Measurements from ENCODE around the gene MATK.

MATK gene

GRCh38 chr19:3805859-3806258, 19.7 kb upstream of the MATK start:
- Mint-ChIP-seq H3K9me3 (peaks cover 5% of the 10 kb centered on the region), H3K27me3 (peaks cover 39% of the 10 kb centered on the region), H3K27ac (no peak overlapping the region), H3K4me3 (no peak overlapping the region), H3K36me3 (no peaks in the 10 kb centered on the region), H3K4me1 (peaks cover 51% of the 10 kb centered on the region)
- ATAC-seq: no peak

DNA sequence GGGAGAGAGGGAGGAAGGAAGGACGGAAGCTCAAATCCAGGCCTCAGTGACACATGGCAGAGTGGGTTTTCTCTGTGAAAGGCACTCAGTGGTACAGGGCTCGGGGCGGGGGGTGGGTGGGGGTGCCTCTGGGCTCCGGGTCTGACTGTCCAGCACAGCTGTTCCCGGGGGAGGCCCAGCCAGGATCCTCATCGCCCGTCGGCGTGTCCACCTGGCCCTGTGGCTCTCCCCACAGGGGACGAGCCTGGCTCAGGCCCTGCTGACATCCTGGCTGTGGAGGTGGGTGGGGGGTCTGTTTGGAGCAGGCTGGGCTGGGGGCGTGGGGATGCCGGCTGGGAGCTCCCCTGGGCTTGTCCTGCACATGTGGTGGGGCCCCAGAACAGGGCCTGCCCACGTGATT, 18.2 kb upstream of the MATK start:
- peak; percentile 13 for ATAC-seq
- Mint-ChIP-seq H3K9me3 (peaks cover 5% of the 10 kb centered on the region), H3K27ac (no peak overlapping the region), H3K4me1 (peaks cover 39% of the 10 kb centered on the region), H3K4me3 (no peak overlapping the region), H3K27me3 (peaks cover 48% of the 10 kb centered on the region), H3K36me3 (no peaks in the 10 kb centered on the region)

GRCh38 chr19:3803986-3804385, 17.8 kb upstream of the MATK start:
- Mint-ChIP-seq H3K4me1 (peaks cover 36% of the 10 kb centered on the region), H3K4me3 (no peak overlapping the region), H3K27me3 (peaks cover 52% of the 10 kb centered on the region), H3K9me3 (peaks cover 5% of the 10 kb centered on the region), H3K36me3 (no peaks in the 10 kb centered on the region), H3K27ac (no peak overlapping the region)
- ATAC-seq: peak; percentile 35

GRCh38 chr19:3803114-3803888, 17.1 kb upstream of the MATK start:
- no peak overlapping the region for H3K27ac Mint-ChIP-seq
- no peak overlapping the region for H3K4me3 Mint-ChIP-seq
- H3K9me3 Mint-ChIP-seq: peaks cover 4% of the 10 kb centered on the region
- no peak for ATAC-seq
- peaks cover 54% of the 10 kb centered on the region for H3K27me3 Mint-ChIP-seq
- H3K4me1 Mint-ChIP-seq: peaks cover 32% of the 10 kb centered on the region
- no peaks in the 10 kb centered on the region for H3K36me3 Mint-ChIP-seq

DNA sequence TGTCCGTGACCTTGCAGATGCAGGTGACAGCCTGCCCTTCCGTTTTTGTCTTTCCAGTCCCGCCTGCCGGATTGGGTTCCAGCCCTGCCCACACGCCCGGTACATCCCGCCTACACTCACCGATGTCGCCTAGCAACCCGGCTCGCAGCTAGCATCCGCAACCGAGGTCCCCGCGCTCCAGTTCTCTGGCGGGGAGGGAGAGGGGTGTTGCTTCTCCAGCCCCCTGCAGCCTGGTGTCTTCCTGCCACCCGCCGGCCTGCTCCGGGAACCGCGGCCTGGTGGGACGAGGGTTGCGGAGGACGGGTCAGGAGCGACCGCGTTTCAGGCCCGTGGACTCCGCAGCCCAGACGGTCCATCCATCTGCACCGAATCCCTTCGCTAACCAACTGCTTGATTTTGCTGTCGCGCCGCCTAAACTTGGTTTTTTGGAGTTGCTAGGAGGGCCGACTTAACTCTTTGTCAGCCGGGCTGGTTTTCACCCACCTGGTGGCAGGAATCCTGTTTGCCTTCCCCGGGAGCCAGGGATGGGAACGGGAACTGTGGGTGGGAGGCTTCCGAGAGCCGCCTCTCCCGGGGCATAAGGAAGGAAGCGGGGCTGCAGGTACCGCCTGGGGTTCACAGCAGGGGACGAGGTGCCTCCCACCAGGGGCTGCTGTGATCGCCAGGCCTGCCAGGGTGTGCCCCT, 15.4 kb upstream of the MATK start:
- H3K36me3 Mint-ChIP-seq: peaks cover 6% of the 10 kb centered on the region
- H3K27ac Mint-ChIP-seq: no peak overlapping the region
- H3K4me1 Mint-ChIP-seq: peaks cover 15% of the 10 kb centered on the region
- H3K9me3 Mint-ChIP-seq: peaks cover 4% of the 10 kb centered on the region
- peaks cover 50% of the 10 kb centered on the region for H3K27me3 Mint-ChIP-seq
- ATAC-seq: peak; percentile 49
- H3K4me3 Mint-ChIP-seq: peak overlapping the region; percentile 52

GRCh38 chr19:3800996-3801395, 14.8 kb upstream of the MATK start:
- ATAC-seq: no peak
- H3K27ac Mint-ChIP-seq: no peak overlapping the region
- peaks cover 11% of the 10 kb centered on the region for H3K4me1 Mint-ChIP-seq

DNA sequence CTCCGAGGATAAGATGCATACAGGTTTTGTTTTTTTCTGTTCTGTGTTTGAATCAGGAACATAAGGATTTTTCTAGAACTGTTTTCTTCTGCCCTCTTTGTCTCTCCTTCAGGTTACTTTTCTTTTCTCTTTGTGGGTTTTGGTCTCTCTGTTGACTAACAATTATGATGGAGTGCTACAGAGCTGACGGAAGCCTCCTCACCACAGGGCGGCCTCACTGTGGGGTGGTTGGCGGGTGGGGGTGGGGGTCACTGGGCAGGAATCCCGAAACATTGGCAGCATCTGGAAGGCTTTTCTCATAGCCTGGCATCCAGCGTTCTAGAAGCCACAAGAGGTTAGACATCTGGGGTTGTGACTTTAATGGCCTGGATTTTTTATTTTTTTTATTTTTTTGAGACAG, 12.0 kb upstream of the MATK start:
- H3K27ac Mint-ChIP-seq: no peak overlapping the region
- H3K36me3 Mint-ChIP-seq: peaks cover 6% of the 10 kb centered on the region
- ATAC-seq: no peak
- H3K4me3 Mint-ChIP-seq: no peak overlapping the region
- H3K4me1 Mint-ChIP-seq: peaks cover 11% of the 10 kb centered on the region
- peaks cover 45% of the 10 kb centered on the region for H3K27me3 Mint-ChIP-seq
- H3K9me3 Mint-ChIP-seq: peaks cover 10% of the 10 kb centered on the region

More at GRCh38 chr19:3800996-3801395, 14.8 kb upstream of the MATK start:
- H3K9me3 Mint-ChIP-seq: peaks cover 6% of the 10 kb centered on the region
- peaks cover 45% of the 10 kb centered on the region for H3K27me3 Mint-ChIP-seq
- H3K4me3 Mint-ChIP-seq: no peak overlapping the region
- H3K36me3 Mint-ChIP-seq: peaks cover 6% of the 10 kb centered on the region

- ATAC-seq: no peak
- Mint-ChIP-seq H3K36me3 (peaks cover 11% of the 10 kb centered on the region), H3K27ac (no peak overlapping the region), H3K4me1 (peaks cover 5% of the 10 kb centered on the region), H3K27me3 (peaks cover 33% of the 10 kb centered on the region), H3K9me3 (peaks cover 14% of the 10 kb centered on the region), H3K4me3 (no peak overlapping the region)
These were observed 10.2 kb upstream of the MATK start for GRCh38 chr19:3796358-3796757.

DNA sequence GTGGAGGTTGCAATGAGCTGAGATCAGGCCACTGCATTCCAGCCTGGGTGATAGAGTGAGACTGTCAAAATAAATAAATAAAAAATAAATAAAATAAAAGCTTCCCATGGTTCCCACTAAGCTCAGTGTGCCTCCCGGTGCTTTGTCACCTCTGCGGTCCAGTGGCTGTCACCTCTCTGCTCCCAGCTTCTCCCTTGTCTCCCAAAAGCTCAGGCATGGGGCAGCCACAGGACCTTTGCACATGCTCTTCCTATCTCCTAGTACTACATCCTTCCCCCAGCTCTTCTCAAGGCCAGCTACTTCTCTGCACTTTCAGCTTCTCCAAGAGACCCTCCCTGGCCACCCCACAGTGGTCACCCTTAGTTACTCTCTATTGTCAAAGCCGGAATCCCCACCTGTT, 7.6 kb upstream of the MATK start:
- ATAC-seq: no peak
- no peak overlapping the region for H3K27ac Mint-ChIP-seq
- peaks cover 30% of the 10 kb centered on the region for H3K27me3 Mint-ChIP-seq
- H3K4me3 Mint-ChIP-seq: no peak overlapping the region
- H3K36me3 Mint-ChIP-seq: peaks cover 11% of the 10 kb centered on the region
- peaks cover 7% of the 10 kb centered on the region for H3K4me1 Mint-ChIP-seq
- peaks cover 16% of the 10 kb centered on the region for H3K9me3 Mint-ChIP-seq

DNA sequence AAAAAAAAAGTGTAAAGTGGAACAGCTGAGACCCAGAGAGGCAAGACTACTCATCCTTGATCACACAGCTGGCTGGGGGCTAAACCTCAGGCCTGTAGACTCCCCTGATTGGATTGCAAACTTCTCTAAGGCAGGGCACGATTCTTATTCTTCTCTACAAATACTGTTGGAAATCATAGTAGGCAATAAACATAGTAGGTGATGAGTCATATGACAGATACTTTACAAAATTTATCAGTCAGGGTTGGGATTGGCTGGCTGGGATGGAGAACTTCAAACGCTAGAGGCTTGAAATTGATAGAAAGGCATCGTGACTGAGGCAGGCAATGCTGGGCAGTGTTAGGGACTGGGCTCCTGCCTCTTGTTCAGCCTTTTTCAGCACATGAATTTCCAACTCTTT, 5.9 kb upstream of the MATK start:
- Mint-ChIP-seq H3K36me3 (peaks cover 11% of the 10 kb centered on the region), H3K27me3 (peaks cover 30% of the 10 kb centered on the region), H3K27ac (no peak overlapping the region), H3K9me3 (peaks cover 16% of the 10 kb centered on the region), H3K4me3 (no peak overlapping the region), H3K4me1 (peaks cover 8% of the 10 kb centered on the region)
- ATAC-seq: no peak

DNA sequence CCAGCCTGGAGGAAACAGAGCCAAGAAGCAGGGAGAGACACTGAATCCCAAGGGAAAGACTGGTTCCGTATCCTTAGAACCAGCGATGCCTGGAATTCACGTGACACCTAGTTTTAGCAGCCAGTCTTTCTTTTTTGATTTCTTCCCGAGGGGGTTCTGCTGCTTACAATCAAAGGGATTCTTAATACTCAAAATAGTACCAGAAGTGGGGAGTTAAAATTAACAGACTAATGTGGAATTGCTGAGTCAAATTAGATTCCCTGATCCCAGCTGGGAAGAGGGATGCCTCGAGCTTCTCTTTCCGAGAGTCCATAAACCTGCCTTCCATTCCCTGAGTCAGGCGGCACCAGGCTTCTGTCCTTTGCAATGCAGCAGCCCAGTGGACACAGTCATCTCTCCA, 4.8 kb upstream of the MATK start:
- H3K27ac Mint-ChIP-seq: no peak overlapping the region

GRCh38 chr19:3790209-3790734, 4.1 kb upstream of the MATK start:
- peaks cover 30% of the 10 kb centered on the region for H3K27me3 Mint-ChIP-seq
- peaks cover 12% of the 10 kb centered on the region for H3K4me1 Mint-ChIP-seq
- no peak for ATAC-seq
- H3K4me3 Mint-ChIP-seq: no peak overlapping the region
- H3K36me3 Mint-ChIP-seq: peaks cover 5% of the 10 kb centered on the region
- H3K9me3 Mint-ChIP-seq: peaks cover 10% of the 10 kb centered on the region
- no peak overlapping the region for H3K27ac Mint-ChIP-seq

More for the DNA sequence above, 4.8 kb upstream of the MATK start:
- Mint-ChIP-seq H3K4me3 (no peak overlapping the region), H3K36me3 (peaks cover 5% of the 10 kb centered on the region), H3K9me3 (peaks cover 10% of the 10 kb centered on the region), H3K27me3 (peaks cover 30% of the 10 kb centered on the region), H3K4me1 (peaks cover 8% of the 10 kb centered on the region)
- no peak for ATAC-seq

- H3K4me3 Mint-ChIP-seq: no peak overlapping the region
- H3K27ac Mint-ChIP-seq: no peak overlapping the region
- peaks cover 23% of the 10 kb centered on the region for H3K4me1 Mint-ChIP-seq
- H3K27me3 Mint-ChIP-seq: peaks cover 37% of the 10 kb centered on the region
- no peak for ATAC-seq
- peaks cover 5% of the 10 kb centered on the region for H3K36me3 Mint-ChIP-seq
- peaks cover 10% of the 10 kb centered on the region for H3K9me3 Mint-ChIP-seq
These were observed 3.0 kb upstream of the MATK start for GRCh38 chr19:3788996-3789778.

- peaks cover 29% of the 10 kb centered on the region for H3K27me3 Mint-ChIP-seq
- ATAC-seq: no peak
- H3K4me1 Mint-ChIP-seq: peaks cover 23% of the 10 kb centered on the region
- peaks cover 14% of the 10 kb centered on the region for H3K9me3 Mint-ChIP-seq
- H3K27ac Mint-ChIP-seq: no peak overlapping the region
- peaks cover 15% of the 10 kb centered on the region for H3K36me3 Mint-ChIP-seq
- H3K4me3 Mint-ChIP-seq: peak overlapping the region; percentile 44
These were observed 687 bp downstream of the MATK start for GRCh38 chr19:3785451-3785937.

All from stimulated activated memory B cell treated with anti-CD40 and anti-IgM and Interleukin-4, amounts not matched to agents 10 μg/mL and 1 μg/mL and 100 μg/mL, for 72 hours (primary cell).